Activated CD4-positive, alpha-beta T cell treated with anti-CD3 and anti-CD28 coated beads, Interleukin-2, amount 50 U/mL, for 1 hour (primary cell): ENCODE results near the gene RPS6KB2.
"Not testable (repeated sequence)": the region's sequence is repeated elsewhere in the genome, so short reads cannot be mapped to it uniquely, and the experiment has no call there.

Source experiments
- DNase-seq: peaks from one replicate; pipeline ENCODE4 v3.0.0-alpha.2; 2020

RPS6KB2 gene

GRCh38 chr11:67410984-67411784, 17.1 kb upstream of the RPS6KB2 start:
- DNase-seq = no peak

DNA sequence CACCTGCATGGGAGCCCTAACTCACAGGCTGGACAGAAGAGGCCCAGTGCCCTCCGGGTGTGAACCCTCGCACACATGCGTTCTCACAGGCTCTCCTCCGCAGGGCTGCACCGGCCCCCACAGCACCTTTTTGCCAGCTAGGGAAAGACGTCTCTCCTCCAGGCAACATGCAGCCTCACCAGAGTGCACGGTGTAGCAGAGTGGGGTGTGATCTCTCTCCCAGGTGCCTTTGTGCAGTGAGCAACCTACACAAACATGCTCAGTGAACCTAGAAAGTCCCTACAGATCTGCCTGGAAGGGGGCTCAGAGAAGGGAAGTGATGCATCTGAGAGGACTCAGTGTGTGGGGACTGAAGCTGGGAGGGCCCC, 16.5 kb upstream of the RPS6KB2 start:
- DNase-seq = no peak

DNA sequence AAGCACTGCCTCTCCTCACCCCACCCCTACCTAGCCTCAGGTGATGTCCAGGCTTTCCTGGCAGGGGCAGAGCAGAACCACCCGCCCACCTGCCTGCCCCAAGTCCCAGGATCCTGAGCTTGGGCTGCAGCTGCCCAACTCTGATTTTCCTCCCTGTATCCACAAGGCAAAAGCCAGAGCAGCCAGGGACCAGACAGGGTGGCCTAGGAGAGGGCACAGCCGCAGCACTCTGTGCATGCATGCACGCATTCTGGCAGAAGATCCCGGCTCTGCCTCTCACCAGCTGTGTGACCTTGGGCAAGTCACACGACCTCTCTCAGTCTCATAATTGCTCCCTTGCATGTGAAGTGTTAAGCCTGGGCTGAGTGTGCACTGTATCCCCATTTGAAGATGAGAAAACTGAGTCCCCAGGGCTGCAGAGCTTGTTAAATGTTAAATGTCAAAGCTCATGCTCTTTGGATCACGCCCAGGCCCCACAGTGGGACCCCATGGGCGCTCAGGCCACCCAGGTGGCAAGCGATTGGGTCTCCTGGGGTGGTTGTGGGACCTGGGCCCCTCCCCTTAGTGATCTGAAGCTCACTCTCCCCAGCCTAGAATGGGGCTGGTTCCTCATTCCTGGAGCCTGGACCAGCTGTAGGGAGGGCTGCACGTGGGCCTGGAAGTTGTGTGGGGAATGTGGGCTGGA, 15.7 kb upstream of the RPS6KB2 start:
- no peak for DNase-seq

- no peak for DNase-seq
Measured at GRCh38 chr11:67413266-67413849, 14.9 kb upstream of the RPS6KB2 start.

- no peak for DNase-seq
Measured at GRCh38 chr11:67415501-67416304, 12.6 kb upstream of the RPS6KB2 start, which contains the start of gene CARNS1. Gene CARNS1 (plus strand): TSS chr11:67415678. CDS start chr11:67416200, 522 bp downstream.

DNA sequence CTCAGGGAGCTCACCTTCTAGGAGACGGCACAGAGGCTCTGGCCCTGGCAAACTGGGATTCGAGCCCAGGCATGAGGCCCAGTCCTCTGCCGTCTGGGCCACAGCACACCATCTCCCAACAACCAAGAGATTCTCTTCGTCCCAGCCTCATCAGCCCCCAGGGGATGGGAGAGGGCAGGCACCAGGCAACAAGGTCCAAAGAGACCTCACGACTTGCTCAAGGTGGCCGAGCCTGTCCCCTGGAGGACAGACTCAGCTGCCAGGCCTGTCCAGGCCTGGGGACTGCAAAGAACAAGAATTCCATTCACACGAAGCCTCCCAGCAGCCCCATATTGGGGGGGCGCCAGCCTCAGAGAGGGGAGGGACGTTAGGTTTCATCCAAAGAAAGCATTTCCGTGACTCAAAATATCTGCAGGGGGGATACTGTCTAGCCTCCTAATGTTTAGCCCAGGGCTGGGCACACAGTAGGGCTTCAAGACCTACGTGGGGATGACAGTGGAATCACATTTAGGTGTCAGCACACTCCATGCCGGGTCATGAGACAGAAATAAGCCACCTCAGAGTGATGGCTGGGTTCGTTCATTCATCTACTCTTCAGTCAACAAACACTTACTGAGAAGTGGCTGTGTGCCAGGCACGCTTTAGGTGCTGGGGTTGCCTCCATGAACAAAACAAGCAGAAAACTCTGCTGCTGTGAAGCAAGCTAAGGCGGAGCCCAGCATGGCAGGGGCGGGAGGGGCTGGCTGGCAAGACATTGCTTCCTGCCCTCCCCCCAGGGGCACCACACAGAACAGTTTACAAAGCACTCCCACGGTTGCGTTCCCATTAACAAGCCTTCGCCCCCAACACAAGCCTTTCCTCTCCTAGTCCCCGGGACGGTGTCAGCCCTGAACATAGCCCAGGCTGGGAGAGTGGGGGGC, 11.6 kb upstream of the RPS6KB2 start:
- DNase-seq = peak; percentile 82

DNA sequence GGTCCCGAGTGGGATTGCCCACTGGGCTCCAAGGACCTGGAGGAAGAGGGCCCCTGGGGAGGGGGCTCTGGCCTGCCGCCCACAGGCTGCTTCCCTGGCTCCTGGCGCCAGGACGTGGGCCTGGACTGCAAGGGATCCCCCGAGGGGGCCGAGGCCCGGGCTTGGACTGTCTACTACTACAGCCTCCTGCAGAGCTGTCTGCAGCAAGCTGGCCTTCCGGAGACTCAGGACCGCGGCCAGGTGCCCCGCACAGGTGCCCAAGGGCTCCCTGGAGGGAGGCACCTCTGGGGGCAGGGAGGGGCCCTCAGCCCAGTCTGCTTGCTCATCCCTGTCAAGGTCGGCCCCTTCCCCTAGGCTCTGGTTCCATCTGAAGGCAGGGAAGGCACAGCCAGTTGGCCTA, 10.9 kb upstream of the RPS6KB2 start:
- DNase-seq = no peak

DNA sequence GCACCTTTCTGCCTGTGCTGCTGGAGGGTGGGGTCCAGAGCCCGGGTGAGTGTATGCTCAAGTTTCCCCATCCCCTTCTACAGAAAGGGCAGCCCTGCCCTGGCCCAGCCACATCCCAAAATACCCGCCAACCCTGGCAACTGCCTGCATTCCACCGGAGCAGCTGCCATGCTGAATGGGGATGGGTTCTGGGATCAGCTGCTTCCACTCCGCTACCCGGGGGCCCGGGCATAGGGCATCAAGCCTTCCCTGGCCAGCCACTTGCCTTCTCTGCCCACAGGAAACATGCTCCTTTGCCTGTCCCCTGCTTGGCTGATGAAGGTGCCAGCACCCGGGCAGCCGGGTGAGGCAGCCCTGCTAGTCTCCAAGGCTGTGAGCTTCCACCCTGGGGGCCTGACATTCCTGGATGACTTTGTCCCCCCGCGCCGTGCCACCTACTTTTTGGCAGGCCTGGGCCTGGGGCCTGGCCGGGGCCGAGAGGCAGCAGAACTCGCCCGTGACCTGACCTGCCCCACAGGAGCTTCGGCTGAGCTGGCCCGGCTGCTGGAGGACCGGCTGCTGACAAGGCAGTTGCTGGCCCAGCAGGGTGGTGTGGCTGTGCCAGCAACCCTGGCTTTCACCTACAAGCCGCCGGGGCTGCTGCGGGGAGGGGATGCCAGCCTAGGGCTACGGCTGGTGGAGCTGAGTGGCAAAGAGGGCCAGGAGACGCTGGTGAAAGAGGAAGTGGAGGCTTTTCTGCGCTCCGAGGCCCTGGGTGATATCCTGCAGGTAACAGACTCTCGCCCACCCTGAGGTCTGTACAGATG, 9.6 kb upstream of the RPS6KB2 start:
- no peak for DNase-seq

- DNase-seq = no peak
Measured at GRCh38 chr11:67419325-67420049, 8.8 kb upstream of the RPS6KB2 start.

GRCh38 chr11:67420147-67420645, 8.1 kb upstream of the RPS6KB2 start:
- no peak for DNase-seq

- DNase-seq = peak; percentile 99
Measured at GRCh38 chr11:67420646-67421429, 7.5 kb upstream of the RPS6KB2 start.

DNA sequence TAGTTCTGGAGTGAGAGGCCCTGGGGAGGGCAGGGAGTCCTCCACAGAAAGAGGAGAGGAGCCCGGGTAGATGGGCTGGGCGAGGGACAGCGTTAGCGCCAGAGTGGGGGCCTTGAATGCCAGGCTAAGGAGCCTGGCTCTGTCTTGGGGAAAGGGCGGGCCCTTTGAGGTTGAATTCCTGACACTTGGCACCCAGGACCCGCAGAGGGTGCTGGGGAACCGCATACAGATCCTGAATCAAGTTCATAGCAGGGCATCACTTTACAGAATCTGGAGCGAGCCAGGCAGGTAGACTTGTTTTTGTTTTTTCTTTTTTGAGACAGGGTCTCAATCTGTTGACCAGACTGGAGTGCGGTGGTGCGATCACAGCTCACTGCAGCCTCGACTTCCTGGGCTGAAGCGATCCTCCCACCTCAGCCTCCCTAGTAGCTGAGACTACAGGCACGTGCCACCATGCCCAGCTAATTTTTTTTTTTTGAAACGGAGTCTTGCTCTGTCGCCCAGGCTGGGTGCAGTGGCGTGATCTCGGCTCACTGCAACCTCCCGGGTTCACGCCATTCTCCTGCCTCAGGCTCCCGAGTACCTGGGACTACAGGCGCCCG, 6.8 kb upstream of the RPS6KB2 start:
- DNase-seq = no peak

DNA sequence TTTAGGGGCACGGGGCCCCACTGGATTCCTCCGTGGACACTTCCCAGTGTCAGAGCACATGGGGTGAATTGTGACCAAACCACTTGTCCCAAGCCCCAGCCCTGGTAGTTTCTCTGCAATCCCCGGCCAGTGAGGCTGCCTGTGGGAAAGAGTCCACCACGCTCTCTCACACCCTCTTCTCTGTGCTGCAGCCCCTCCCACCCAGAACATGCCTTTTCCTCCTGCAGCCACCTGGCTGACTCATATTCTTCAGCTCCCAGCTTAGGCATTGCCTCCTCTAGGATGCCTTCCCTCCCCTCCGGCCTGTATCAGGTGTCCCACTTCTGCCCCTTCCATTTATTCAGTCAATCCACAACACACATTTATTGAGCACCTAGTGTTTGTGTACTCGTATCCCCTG, 5.4 kb upstream of the RPS6KB2 start:
- DNase-seq = no peak

DNA sequence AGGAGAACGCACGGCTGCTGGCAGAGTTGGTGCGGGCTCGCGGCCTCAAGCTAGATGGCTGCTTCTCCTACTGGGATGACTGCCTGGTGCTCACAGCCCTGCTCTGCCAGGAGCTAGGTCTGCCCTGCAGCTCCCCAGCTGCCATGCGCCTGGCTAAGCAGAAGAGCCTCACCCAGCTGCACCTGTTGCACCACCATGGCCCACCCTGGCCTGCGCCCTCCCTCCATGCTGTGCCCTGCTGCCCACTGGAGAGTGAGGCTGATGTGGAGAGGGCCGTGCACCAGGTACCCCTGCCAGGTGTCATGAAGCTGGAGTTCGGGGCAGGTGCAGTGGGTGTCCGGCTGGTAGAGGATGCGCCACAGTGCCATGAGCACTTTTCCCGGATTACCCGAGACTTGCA, 4.8 kb upstream of the RPS6KB2 start:
- no peak for DNase-seq

- DNase-seq = no peak
Measured at GRCh38 chr11:67423891-67424613, 4.2 kb upstream of the RPS6KB2 start.

DNA sequence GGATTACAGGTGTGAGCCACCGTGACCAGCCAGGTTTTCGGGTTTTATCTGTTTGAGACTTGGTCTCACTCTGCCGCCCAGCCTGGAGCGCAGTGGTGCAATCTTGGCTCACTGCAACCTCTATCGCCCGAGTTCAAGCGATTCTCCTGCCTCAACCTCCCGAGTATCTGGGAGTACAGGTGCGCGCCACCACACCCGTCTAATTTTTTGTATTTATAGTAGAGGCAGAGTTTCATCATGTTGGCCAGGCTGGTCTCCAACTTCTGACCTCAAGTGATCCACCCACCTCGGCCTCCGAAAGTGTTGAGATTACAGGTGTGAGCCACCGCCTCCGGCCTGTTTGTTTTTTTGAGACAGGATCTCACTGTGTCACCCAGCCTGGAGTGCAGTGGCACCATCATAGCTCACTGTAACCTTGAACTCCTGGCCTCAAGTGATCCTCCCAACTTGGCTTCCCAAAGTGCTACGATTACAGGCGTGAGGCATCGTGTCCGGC, 882 bp upstream of the RPS6KB2 start:
- not testable (repeated sequence) for DNase-seq

DNA sequence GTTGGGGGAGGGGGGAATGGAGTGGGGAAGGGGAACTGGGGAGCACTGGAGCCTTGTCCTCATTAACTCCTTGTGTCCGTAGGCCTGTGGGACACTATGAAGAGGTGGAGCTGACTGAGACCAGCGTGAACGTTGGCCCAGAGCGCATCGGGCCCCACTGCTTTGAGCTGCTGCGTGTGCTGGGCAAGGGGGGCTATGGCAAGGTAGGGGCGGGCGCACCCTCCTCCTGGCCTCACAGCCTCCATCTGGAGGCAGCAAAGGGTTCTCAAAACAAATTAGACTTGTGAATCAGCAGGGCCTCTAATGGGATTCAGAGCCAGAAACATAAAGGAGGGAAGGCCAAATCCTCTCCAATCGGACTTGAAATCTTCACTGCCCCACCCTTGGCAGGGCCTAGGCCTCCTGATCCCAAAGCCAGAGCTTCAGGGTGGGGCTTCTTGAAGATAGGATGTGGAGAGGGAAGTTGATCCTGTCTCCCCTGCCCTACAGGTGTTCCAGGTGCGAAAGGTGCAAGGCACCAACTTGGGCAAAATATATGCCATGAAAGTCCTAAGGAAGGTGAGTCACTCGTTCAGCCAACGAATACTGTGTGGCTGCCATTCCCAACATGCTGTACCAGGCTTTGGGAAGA, 859 bp downstream of the RPS6KB2 start:
- no peak for DNase-seq

- no peak for DNase-seq
Measured at GRCh38 chr11:67429722-67430121, 1.4 kb downstream of the RPS6KB2 start.
